ENCODE data around the gene ARHGAP18. TPM values are rescaled to one million over a fixed set of nuclear protein-coding genes. Genes with fewer than 3 reads are reported as not detected.

Gene ARHGAP18
- total RNA-seq, 1 donor from 2014 or later: 24.5 TPM

GRCh38 chr6:129643968-129644367 is 66.0 kb downstream of the ARHGAP18 start:
- DNase-seq (ENCODE audit: low read depth): no peak
- TF ChIP-seq CTCF (conservative IDR thresholded peaks at IDR 0.05; ENCODE audit: low read depth, low read length): no peak
- H3K4me3 ChIP-seq (ENCODE audit: low read depth, low read length): no peak overlapping the region

DNA sequence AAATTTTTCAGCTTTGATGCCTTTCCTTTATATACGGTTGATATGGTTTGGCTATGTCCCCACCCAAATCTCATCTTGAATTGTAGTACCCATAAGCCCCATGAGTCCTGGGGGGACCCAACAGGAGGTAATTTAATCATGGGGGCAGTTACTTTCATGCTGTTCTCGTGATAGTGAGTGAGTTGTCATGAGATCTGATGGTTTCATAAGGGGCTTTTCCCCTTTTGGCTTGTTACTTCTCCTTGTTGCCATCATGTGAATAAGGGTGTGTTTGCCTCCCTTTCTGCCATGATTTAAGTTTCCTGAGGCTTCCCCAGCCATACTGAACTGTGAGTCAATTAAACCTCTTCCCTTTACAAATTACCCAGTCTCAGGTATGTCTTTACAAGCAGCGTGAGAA is 66.8 kb downstream of the ARHGAP18 start:
- no peak for TF ChIP-seq CTCF (conservative IDR thresholded peaks at IDR 0.05; ENCODE audit: low read depth, low read length)
- DNase-seq (ENCODE audit: low read depth): no peak
- no peak overlapping the region for H3K4me3 ChIP-seq (ENCODE audit: low read depth, low read length)

- no peak for DNase-seq (ENCODE audit: low read depth)
- no peak for TF ChIP-seq CTCF (conservative IDR thresholded peaks at IDR 0.05; ENCODE audit: low read depth, low read length)
Observed at GRCh38 chr6:129642322-129642721, 67.7 kb downstream of the ARHGAP18 start.

DNA sequence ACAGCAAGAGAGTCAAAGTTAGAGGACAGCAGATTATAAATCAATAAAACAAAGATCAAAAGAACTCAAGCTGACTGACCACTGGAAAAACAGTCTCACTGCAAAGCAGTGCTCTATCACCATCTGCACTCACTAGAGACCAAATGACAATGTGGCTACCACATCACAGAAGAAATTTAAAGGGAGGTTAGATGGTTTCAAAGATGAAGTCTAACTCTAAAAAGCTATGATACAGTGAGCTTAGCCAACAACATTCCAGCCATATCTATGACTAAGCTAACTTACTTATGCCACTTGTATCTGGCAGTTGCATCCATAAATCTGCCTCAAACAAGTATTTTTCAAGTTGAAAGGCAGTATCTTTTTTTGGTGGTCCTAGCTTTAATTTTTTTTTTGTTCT is 68.6 kb downstream of the ARHGAP18 start:
- no peak for DNase-seq (ENCODE audit: low read depth)
- no peak for TF ChIP-seq CTCF (conservative IDR thresholded peaks at IDR 0.05; ENCODE audit: low read depth, low read length)
- no peak overlapping the region for H3K4me3 ChIP-seq (ENCODE audit: low read depth, low read length)

More at GRCh38 chr6:129642322-129642721, 67.7 kb downstream of the ARHGAP18 start:
- no peak overlapping the region for H3K4me3 ChIP-seq (ENCODE audit: low read depth, low read length)

- DNase-seq (ENCODE audit: low read depth): no peak
- H3K4me3 ChIP-seq (ENCODE audit: low read depth, low read length): no peak overlapping the region
- no peak for TF ChIP-seq CTCF (conservative IDR thresholded peaks at IDR 0.05; ENCODE audit: low read depth, low read length)
Observed at GRCh38 chr6:129638686-129639085, 71.3 kb downstream of the ARHGAP18 start.

DNA sequence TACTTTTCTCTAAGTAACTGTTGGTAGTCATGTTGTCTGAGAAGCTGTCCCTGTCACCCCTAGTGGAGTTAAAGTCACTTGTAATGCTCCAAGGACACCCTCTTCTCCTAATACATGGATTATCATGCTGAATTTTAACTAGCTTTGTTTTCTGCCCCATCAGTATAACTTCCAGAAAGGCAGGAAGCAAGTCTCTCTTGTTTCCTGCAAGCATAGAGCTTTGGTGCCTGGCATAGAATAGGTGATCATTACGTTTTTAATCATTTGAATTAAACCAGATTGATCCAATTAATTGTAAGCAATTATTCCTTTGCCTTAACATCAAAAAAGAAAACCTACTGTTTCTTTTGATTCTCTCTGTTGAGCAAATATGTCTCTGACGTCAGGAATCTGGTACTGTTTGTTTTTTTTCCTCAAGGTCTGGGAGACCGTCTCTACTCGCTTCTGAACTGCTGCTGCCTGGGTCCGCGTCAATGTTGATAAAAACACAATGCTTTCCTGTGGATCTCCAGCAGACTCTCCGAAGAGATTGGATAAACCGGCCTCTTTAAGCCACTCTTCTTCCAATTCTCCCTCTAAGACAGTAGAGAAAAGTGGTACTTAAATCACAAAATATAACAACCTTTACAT is 71.8 kb downstream of the ARHGAP18 start:
- no peak for DNase-seq (ENCODE audit: low read depth)
- TF ChIP-seq CTCF (conservative IDR thresholded peaks at IDR 0.05; ENCODE audit: low read depth, low read length): no peak
- H3K4me3 ChIP-seq (ENCODE audit: low read depth, low read length): no peak overlapping the region

GRCh38 chr6:129637340-129638054 is 72.5 kb downstream of the ARHGAP18 start:
- H3K4me3 ChIP-seq (ENCODE audit: low read depth, low read length): no peak overlapping the region
- no peak for TF ChIP-seq CTCF (conservative IDR thresholded peaks at IDR 0.05; ENCODE audit: low read depth, low read length)
- DNase-seq (ENCODE audit: low read depth): no peak

All from epithelial cell of proximal tubule (primary cell).